HUES6 (cell line): ENCODE data around the gene RPS6KC1.

Experiments used
- H3K27ac ChIP-seq: 2 replicates; pipeline ENCODE4 v1.7.0; 2013; ENCODE audit warnings: low read depth, mild to moderate bottlenecking, low read length, inconsistent platforms
- H3K27me3 ChIP-seq: 2 replicates; pipeline ENCODE4 v1.6.1; 2013; ENCODE audit warnings: low read length; ENCODE audit not compliant: control insufficient read depth, insufficient read depth
- H3K36me3 ChIP-seq: 2 replicates; pipeline ENCODE4 v1.6.1; 2013; ENCODE audit warnings: low read length; ENCODE audit not compliant: control insufficient read depth, insufficient read depth
- H3K4me1 ChIP-seq: 2 replicates; pipeline ENCODE4 v1.6.1; 2013; ENCODE audit warnings: low read length; ENCODE audit not compliant: control insufficient read depth, insufficient read depth
- H3K4me3 ChIP-seq: 2 replicates; pipeline ENCODE4 v1.5.1; 2013; ENCODE audit warnings: low read depth, low read length
- H3K9ac ChIP-seq: one replicate; pipeline ENCODE4 v1.6.1; 2013; ENCODE audit warnings: mild to moderate bottlenecking, low read length
- H3K9me3 ChIP-seq: 2 replicates; pipeline ENCODE4 v1.6.1; 2013; ENCODE audit warnings: low read depth, low read length; ENCODE audit not compliant: control insufficient read depth, insufficient read depth

RPS6KC1 gene

DNA sequence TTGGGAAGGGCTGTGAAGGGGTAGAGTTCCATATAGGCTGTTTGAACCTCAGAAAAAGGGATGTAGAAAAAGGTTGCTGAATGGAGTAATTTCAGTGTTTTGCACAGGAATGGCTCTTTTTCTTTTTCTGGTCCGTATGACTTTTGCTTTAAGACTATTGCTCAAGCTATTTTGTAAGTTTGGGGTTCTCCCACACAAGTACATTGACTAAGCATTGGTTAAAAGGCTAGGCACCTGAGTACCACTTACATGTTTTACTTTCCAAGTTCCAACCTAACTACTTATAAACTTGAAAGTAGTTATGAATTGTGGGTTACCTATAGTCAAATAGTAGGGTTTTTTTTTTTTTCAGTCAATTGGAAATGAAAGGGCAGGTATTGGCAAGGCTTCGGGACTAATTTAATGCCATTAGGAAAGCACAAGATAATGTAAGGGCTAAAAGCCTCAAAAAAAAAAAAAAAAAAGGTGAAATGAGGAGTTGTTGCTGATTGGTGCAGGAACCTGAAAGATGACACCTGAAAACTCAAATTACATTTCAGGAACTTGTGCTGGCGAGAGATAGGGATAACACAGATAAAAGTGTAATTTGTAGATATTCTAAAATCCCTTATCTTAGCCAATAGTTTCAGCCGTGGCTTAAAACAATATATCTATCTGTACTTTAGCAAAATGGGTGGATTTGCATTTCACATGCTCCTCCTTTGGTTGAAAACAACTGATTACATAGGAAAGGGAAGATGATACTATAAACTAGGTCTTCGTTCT, 209.5 kb downstream of the RPS6KC1 start:
- Histone ChIP-seq H3K9ac (no peak overlapping the region), H3K9me3 (no peaks in the 10 kb centered on the region), H3K4me1 (peaks cover 21% of the 10 kb centered on the region), H3K4me3 (peak overlapping the region; percentile 36; the same call in 1 of the 2 replicates), H3K27me3 (no peaks in the 10 kb centered on the region), H3K36me3 (no peaks in the 10 kb centered on the region), H3K27ac (no peak overlapping the region)

GRCh38 chr1:213264531-213264930, 213.5 kb downstream of the RPS6KC1 start:
- no peaks in the 10 kb centered on the region for H3K36me3 ChIP-seq
- H3K4me3 ChIP-seq = no peak overlapping the region
- no peak overlapping the region for H3K27ac ChIP-seq
- H3K4me1 ChIP-seq = peaks cover 9% of the 10 kb centered on the region
- no peak overlapping the region for H3K9ac ChIP-seq
- no peaks in the 10 kb centered on the region for H3K27me3 ChIP-seq
- no peaks in the 10 kb centered on the region for H3K9me3 ChIP-seq

DNA sequence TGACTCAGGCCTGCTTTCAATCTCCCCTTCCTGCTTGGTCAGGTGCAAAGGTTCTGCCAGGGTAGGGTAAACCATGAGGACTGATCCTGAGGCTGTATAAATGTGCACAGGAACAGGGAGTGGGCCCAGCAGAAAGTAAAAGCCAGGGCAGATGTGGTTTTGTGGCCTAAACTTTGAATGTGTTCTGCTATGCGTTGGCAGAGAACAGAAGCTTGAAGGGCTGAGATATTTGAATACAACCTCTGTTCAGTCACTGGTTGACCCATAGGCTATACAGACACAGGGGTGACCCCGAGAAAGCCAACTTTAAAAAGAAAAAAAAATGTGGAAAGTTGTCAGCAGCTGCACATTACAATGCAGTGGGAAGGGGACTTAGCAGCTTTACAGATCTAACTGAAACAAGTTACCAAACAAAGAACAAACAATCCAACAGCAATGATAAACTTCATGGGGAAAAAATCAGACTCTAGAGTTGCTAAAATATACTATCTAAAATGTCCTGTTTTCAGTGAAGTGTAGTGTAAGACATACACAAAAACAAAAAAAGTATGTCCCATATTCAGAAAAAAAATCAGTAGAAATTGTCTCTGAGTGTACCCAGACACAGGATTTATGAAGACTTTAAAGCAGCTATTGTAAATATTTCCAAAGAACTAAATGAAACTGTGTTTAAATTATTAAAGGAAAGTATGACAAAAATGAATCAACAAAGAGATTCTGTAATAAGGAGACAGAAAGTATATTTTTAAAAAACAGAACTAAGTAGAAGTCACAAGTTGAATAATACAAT, 216.1 kb downstream of the RPS6KC1 start:
- Histone ChIP-seq H3K4me1 (no peaks in the 10 kb centered on the region), H3K9ac (no peak overlapping the region), H3K9me3 (no peaks in the 10 kb centered on the region), H3K4me3 (no peak overlapping the region), H3K27ac (no peak overlapping the region), H3K27me3 (no peaks in the 10 kb centered on the region), H3K36me3 (no peaks in the 10 kb centered on the region)

DNA sequence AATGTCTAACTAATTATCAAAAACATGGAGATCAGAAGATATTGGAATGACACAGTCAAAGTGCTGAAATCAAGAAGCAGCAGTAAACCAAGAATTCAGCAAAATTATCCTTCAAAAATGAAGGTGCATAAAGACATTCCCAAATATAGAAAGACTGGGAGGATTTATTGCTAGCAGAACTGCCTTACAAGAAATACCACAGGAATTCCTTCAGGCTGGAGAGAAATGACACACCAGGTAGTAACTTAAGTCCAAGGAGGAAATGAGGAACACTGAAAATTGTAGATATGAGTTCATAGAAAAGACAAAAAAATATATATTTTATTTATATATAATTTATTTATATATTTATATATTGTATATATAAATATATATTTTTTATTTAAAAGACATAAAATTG, 217.2 kb downstream of the RPS6KC1 start:
- no peaks in the 10 kb centered on the region for H3K27me3 ChIP-seq
- no peaks in the 10 kb centered on the region for H3K36me3 ChIP-seq
- no peak overlapping the region for H3K27ac ChIP-seq
- H3K9me3 ChIP-seq = no peaks in the 10 kb centered on the region
- H3K9ac ChIP-seq = no peak overlapping the region
- no peak overlapping the region for H3K4me3 ChIP-seq
- no peaks in the 10 kb centered on the region for H3K4me1 ChIP-seq

- Histone ChIP-seq H3K27me3 (no peaks in the 10 kb centered on the region), H3K9ac (no peak overlapping the region), H3K4me3 (no peak overlapping the region), H3K36me3 (peaks cover 4% of the 10 kb centered on the region; the same call in 1 of the 2 replicates), H3K27ac (no peak overlapping the region), H3K9me3 (no peaks in the 10 kb centered on the region), H3K4me1 (no peaks in the 10 kb centered on the region)
Observed at GRCh38 chr1:213269829-213270228, 218.8 kb downstream of the RPS6KC1 start.

- H3K27ac ChIP-seq = no peak overlapping the region
- H3K9me3 ChIP-seq = no peaks in the 10 kb centered on the region
- H3K36me3 ChIP-seq = peaks cover 4% of the 10 kb centered on the region; the same call in 1 of the 2 replicates
- no peak overlapping the region for H3K4me3 ChIP-seq
- H3K27me3 ChIP-seq = no peaks in the 10 kb centered on the region
- H3K9ac ChIP-seq = no peak overlapping the region
- H3K4me1 ChIP-seq = no peaks in the 10 kb centered on the region
Observed at GRCh38 chr1:213273546-213273945, 222.5 kb downstream of the RPS6KC1 start.

DNA sequence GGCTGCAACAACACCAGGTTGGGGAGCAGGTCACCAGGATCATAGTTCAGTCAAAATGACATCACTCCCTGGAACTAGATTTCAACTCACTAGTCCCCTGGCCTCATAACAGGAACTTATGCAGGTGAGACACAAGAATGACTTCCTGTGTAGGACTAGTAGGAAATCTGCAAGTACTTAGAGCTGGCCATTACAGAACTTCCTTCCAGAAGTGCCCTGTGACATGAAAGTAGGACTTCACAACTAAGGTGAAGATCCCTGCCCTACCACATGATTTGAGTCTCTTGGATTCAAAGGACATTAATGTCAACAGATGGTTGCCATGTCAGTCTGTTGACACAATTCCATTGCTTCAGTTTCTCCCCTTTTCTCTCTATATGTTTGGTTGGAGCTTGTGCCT, 223.1 kb downstream of the RPS6KC1 start:
- Histone ChIP-seq H3K9ac (no peak overlapping the region), H3K27me3 (no peaks in the 10 kb centered on the region), H3K4me3 (no peak overlapping the region), H3K36me3 (peaks cover 4% of the 10 kb centered on the region; the same call in 1 of the 2 replicates), H3K4me1 (no peaks in the 10 kb centered on the region), H3K27ac (no peak overlapping the region), H3K9me3 (no peaks in the 10 kb centered on the region)

GRCh38 chr1:213275293-213275692, 224.3 kb downstream of the RPS6KC1 start:
- no peak overlapping the region for H3K9ac ChIP-seq
- no peak overlapping the region for H3K27ac ChIP-seq
- H3K9me3 ChIP-seq = no peaks in the 10 kb centered on the region
- H3K4me3 ChIP-seq = no peak overlapping the region
- peaks cover 4% of the 10 kb centered on the region; the same call in 1 of the 2 replicates for H3K36me3 ChIP-seq
- H3K27me3 ChIP-seq = no peaks in the 10 kb centered on the region
- H3K4me1 ChIP-seq = no peaks in the 10 kb centered on the region; the same call in 1 of the 2 replicates

DNA sequence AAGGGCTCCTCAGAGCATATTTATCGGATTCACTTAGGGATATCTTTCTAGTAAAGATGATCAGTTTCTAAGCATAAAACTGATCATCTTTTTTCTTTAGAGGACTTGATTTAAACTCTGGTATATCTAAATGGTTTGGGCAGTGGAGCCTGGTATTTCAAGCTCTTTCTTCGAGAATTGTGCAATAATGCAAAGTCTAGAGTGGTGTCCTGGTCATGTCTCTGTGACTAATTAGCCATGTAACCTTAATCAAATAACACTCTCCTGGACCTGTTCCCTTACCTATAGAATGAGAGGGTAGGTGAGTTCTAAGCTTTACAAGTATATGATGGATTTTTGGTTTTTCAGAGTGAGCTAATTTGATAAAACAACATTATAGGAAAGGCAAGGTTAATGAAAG, 225.2 kb downstream of the RPS6KC1 start:
- H3K9me3 ChIP-seq = no peaks in the 10 kb centered on the region
- no peak overlapping the region for H3K4me3 ChIP-seq
- H3K9ac ChIP-seq = no peak overlapping the region
- peaks cover 2% of the 10 kb centered on the region for H3K4me1 ChIP-seq
- H3K27me3 ChIP-seq = no peaks in the 10 kb centered on the region
- no peak overlapping the region for H3K27ac ChIP-seq
- peaks cover 4% of the 10 kb centered on the region; the same call in 1 of the 2 replicates for H3K36me3 ChIP-seq

GRCh38 chr1:213277036-213277435, 226.0 kb downstream of the RPS6KC1 start:
- Histone ChIP-seq H3K27me3 (no peaks in the 10 kb centered on the region), H3K36me3 (peaks cover 4% of the 10 kb centered on the region; the same call in 1 of the 2 replicates), H3K27ac (no peak overlapping the region), H3K4me1 (peaks cover 10% of the 10 kb centered on the region), H3K4me3 (no peak overlapping the region), H3K9ac (no peak overlapping the region), H3K9me3 (no peaks in the 10 kb centered on the region)

DNA sequence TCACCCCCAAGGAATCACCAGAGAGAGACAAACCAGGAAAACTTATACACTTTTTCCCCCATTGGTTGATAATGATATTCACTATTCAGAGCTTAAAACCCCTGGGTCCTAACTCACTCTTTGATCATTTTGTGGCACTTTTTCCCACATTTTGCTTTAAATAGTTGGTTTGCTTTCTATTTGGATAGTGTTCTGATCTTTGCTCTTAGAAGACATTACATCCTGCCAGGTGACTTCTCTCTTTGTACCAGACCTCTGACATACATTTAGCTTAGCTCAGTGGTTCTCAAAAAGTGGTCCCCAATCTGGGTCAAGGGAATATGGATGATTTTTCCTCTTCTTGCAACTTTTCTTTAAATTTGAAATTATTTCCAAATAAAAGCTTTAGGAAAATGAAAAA, 228.4 kb downstream of the RPS6KC1 start:
- Histone ChIP-seq H3K4me3 (no peak overlapping the region), H3K27ac (no peak overlapping the region), H3K9ac (no peak overlapping the region), H3K27me3 (no peaks in the 10 kb centered on the region), H3K36me3 (no peaks in the 10 kb centered on the region), H3K9me3 (no peaks in the 10 kb centered on the region), H3K4me1 (peaks cover 12% of the 10 kb centered on the region)
